ENCODE results near the gene PITX2.
A peak's percentile ranks its signal among the peaks of the same experiment; 100 is the strongest.

Gene PITX2

GRCh38 chr4:110622841-110623717, at the start of gene PITX2 (continued):
- peak; percentile 43; the same call in 1 of the 2 replicates for TF ChIP-seq PRDM6 (tag by site-specific recombination; IDR thresholded peaks at IDR 0.05)
- TF ChIP-seq ZNF521 (tag by site-specific recombination; IDR thresholded peaks at IDR 0.05) = no peak
- TF ChIP-seq ZNF112 (tag by site-specific recombination; IDR thresholded peaks at IDR 0.05) = no peak
- no peak for TF ChIP-seq ZNF362 (tag by site-specific recombination; IDR thresholded peaks at IDR 0.05)
- no peak for TF ChIP-seq ZNF561 (tag by site-specific recombination; IDR thresholded peaks at IDR 0.05; ENCODE audit: borderline replicate concordance)
- peak; percentile 31; the same call in 1 of the 2 replicates for TF ChIP-seq PRDM10 (tag by site-specific recombination; IDR thresholded peaks at IDR 0.05)
- TF ChIP-seq ZNF501 (tag by site-specific recombination; IDR thresholded peaks at IDR 0.05) = peak; percentile 52; the same call in 1 of the 2 replicates
- TF ChIP-seq ZNF266 (tag by site-specific recombination; IDR thresholded peaks at IDR 0.05; ENCODE audit: low read depth) = no peak
- TF ChIP-seq ZNF530 (tag by site-specific recombination; IDR thresholded peaks at IDR 0.05; ENCODE audit: low read depth) = no peak
- no peak for TF ChIP-seq ZNF529 (tag by site-specific recombination; IDR thresholded peaks at IDR 0.05; ENCODE audit: insufficient replicate concordance)
- TF ChIP-seq ZNF248 (tag by site-specific recombination; IDR thresholded peaks at IDR 0.05) = no peak
- TF ChIP-seq ZNF600 (tag by site-specific recombination; IDR thresholded peaks at IDR 0.05) = peak; percentile 49
- peak; percentile 80 for TF ChIP-seq SP3 (tag by site-specific recombination; IDR thresholded peaks at IDR 0.05)
- peak; percentile 17; the same call in 1 of the 2 replicates for TF ChIP-seq ZEB2 (tag by site-specific recombination; IDR thresholded peaks at IDR 0.05)
- TF ChIP-seq BCL6B (tag by site-specific recombination; IDR thresholded peaks at IDR 0.05) = no peak
- no peak for TF ChIP-seq YY1 (tag by site-specific recombination; IDR thresholded peaks at IDR 0.05)
- no peak for TF ChIP-seq HIC1 (tag by site-specific recombination; IDR thresholded peaks at IDR 0.05)
- TF ChIP-seq ZNF473 (tag by site-specific recombination; IDR thresholded peaks at IDR 0.05) = no peak
- no peak for TF ChIP-seq ZBTB44 (tag by site-specific recombination; IDR thresholded peaks at IDR 0.05)
- TF ChIP-seq GLIS2 (tag by site-specific recombination; IDR thresholded peaks at IDR 0.05) = peak; percentile 80
- TF ChIP-seq SCRT2 (tag by site-specific recombination; IDR thresholded peaks at IDR 0.05) = no peak
- no peak for TF ChIP-seq ZNF692 (tag by site-specific recombination; IDR thresholded peaks at IDR 0.05)
- TF ChIP-seq ZNF488 (tag by site-specific recombination; IDR thresholded peaks at IDR 0.05) = no peak
- peak; percentile 75 for TF ChIP-seq ZFHX2 (tag by site-specific recombination; conservative IDR thresholded peaks at IDR 0.05)
- no peak for TF ChIP-seq ZNF548 (tag by site-specific recombination; IDR thresholded peaks at IDR 0.05)
